ENCODE results near the gene TMEM229A. TPM values are rescaled to one million over a fixed set of nuclear protein-coding genes. Genes with fewer than 3 reads are reported as not detected.
"Not testable (repeated sequence)": the region's sequence is repeated elsewhere in the genome, so short reads cannot be mapped to it uniquely, and the experiment has no call there.

Gene TMEM229A
- total RNA-seq, 4 donors from 2014 or later, result not detected

GRCh38 chr7:124020060-124020459 lies 12.8 kb downstream of the TMEM229A start:
- no peak overlapping the region for H3K4me3 ChIP-seq (ENCODE audit: low read depth, poor library complexity, severe bottlenecking)
- DNase-seq (ENCODE audit: low spot score in 2 of 2), result no peak
- intact Hi-C loops (cut with DNase I; ENCODE audit: low total_unique reads), result no loop called here
- WGBS, 2 donors, result 84 to 86% methylated on average over 1 of the region's 1 CpG
- TF ChIP-seq CTCF (IDR thresholded peaks at IDR 0.05) (no peak), POLR2A (IDR thresholded peaks at IDR 0.05) (no peak)

GRCh38 chr7:124013306-124013705 lies 19.6 kb downstream of the TMEM229A start:
- DNase-seq (ENCODE audit: low spot score in 2 of 2), result no peak
- no peak overlapping the region for H3K4me3 ChIP-seq (ENCODE audit: low read depth, poor library complexity, severe bottlenecking)
- 40 to 55% methylated on average over 3 of the region's 3 CpGs for WGBS, 2 donors
- intact Hi-C loops (cut with DNase I; ENCODE audit: low total_unique reads), result no loop called here
- TF ChIP-seq POLR2A (IDR thresholded peaks at IDR 0.05) (no peak), CTCF (IDR thresholded peaks at IDR 0.05) (no peak)

GRCh38 chr7:124012864-124013263 lies 20.0 kb downstream of the TMEM229A start:
- no peak overlapping the region for H3K4me3 ChIP-seq (ENCODE audit: low read depth, poor library complexity, severe bottlenecking)
- no peak for TF ChIP-seq CTCF (IDR thresholded peaks at IDR 0.05)
- TF ChIP-seq POLR2A (IDR thresholded peaks at IDR 0.05), result no peak
- intact Hi-C loops (cut with DNase I; ENCODE audit: low total_unique reads), result no loop called here
- no peak for DNase-seq (ENCODE audit: low spot score in 2 of 2)
- WGBS, 2 donors, result 89 to 95% methylated on average over 3 of the region's 3 CpGs

GRCh38 chr7:124009321-124009720 lies 23.5 kb downstream of the TMEM229A start:
- no peak overlapping the region for H3K4me3 ChIP-seq (ENCODE audit: low read depth, poor library complexity, severe bottlenecking)
- no peak for TF ChIP-seq CTCF (IDR thresholded peaks at IDR 0.05)
- no peak for DNase-seq (ENCODE audit: low spot score in 2 of 2)
- intact Hi-C loops (cut with DNase I; ENCODE audit: low total_unique reads), result no loop called here
- WGBS, 2 donors, result 31 to 49% methylated on average over 2 of the region's 2 CpGs

GRCh38 chr7:124008296-124008695 lies 24.6 kb downstream of the TMEM229A start:
- WGBS, 2 donors, result 79 to 81% methylated on average over 6 of the region's 6 CpGs
- H3K4me3 ChIP-seq (ENCODE audit: low read depth, poor library complexity, severe bottlenecking); DNase-seq (ENCODE audit: low spot score in 2 of 2); intact Hi-C loops (cut with DNase I; ENCODE audit: low total_unique reads): not testable (repeated sequence)

GRCh38 chr7:123999703-124000102 lies 33.2 kb downstream of the TMEM229A start:
- TF ChIP-seq CTCF (IDR thresholded peaks at IDR 0.05) (no peak), POLR2A (IDR thresholded peaks at IDR 0.05) (no peak)
- intact Hi-C loops (cut with DNase I; ENCODE audit: low total_unique reads), result no loop called here
- 81 to 84% methylated on average over 3 of the region's 3 CpGs for WGBS, 2 donors

More at GRCh38 chr7:123999703-124000102, 33.2 kb downstream of the TMEM229A start:
- DNase-seq (ENCODE audit: low spot score in 2 of 2), result no peak
- no peak overlapping the region for H3K4me3 ChIP-seq (ENCODE audit: low read depth, poor library complexity, severe bottlenecking)

Data from lower leg skin (tissue), 4 donors.